ENCODE results near the gene FTL. TPM values are rescaled to one million over a fixed set of nuclear protein-coding genes. Genes with fewer than 3 reads are reported as not detected.

FTL gene
- total RNA-seq, 2 experiments from 2014 or later, result 1,380 to 1,403 TPM

DNA sequence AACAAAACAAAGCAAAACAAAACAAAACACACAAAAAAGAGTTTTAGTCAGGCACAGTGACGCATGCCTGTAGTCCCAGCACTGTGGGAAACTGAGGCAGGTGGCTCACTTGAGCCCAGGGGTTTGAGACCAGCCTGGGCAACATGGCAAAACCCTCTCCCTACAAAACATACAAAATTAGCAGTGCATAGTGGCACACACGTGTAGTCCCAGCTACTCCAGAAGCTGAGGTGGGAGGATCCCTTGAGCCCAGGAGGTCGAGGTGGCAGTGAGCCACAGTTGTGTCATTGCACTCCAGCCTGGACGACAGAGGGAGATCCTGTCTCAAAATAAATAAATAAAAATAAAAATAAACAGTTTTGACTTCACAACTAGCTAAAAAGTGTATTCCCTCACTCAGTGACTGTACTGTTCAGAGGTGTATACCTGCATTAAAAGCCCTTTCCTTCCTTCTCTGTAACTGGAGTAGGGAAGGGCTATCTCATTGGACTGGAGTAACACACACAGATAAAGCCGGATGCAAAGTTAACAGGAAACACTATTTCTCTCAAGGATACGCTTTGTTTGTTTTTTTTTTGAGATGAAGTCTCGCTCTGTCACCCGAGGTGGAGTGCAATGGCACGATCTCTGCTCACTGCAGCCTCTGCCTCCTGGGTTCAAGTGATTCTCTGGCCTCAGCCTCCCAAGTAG is 14.1 kb upstream of the FTL start:
- CTCF ChIA-PET, result interaction anchor here (0.8 to 1.1 kb wide), 3 partner anchors 19 to 156 kb away, joined by 3 to 5 read pairs (median 3); partner anchors contain the start of gene RUVBL2
- H3K27me3 Mint-ChIP-seq, result no peaks in the 10 kb centered on the region
- H3K9me3 Mint-ChIP-seq (ENCODE audit: low read depth), result peaks cover 3% of the 10 kb centered on the region
- no peak for DNase-seq
- no peak for ATAC-seq
- H3K36me3 Mint-ChIP-seq, result peaks cover 10% of the 10 kb centered on the region
- peaks cover 15% of the 10 kb centered on the region for H3K4me1 Mint-ChIP-seq
- no peak overlapping the region for H3K27ac Mint-ChIP-seq
- H3K4me3 Mint-ChIP-seq, result no peak overlapping the region

- DNase-seq (no peak), ATAC-seq (no peak)
- Mint-ChIP-seq H3K4me1 (peaks cover 33% of the 10 kb centered on the region), H3K27me3 (no peaks in the 10 kb centered on the region), H3K9me3 (ENCODE audit: low read depth) (peaks cover 3% of the 10 kb centered on the region), H3K27ac (no peak overlapping the region), H3K4me3 (no peak overlapping the region), H3K36me3 (peaks cover 29% of the 10 kb centered on the region)
- CTCF ChIA-PET, result interaction anchor here (0.8 to 2.3 kb wide), 5 partner anchors 17 to 158 kb away, joined by 3 to 12 read pairs (median 4); partner anchors contain the start of genes NUCB1 and PPP1R15A
Measured at GRCh38 chr19:48953141-48953540, 12.0 kb upstream of the FTL start.

- Mint-ChIP-seq H3K9me3 (ENCODE audit: low read depth) (no peaks in the 10 kb centered on the region), H3K36me3 (peaks cover 34% of the 10 kb centered on the region), H3K4me1 (peaks cover 40% of the 10 kb centered on the region), H3K27me3 (no peaks in the 10 kb centered on the region), H3K4me3 (peak overlapping the region; percentile 80), H3K27ac (peak overlapping the region; percentile 84)
- ATAC-seq, result no peak
- CTCF ChIA-PET, result interaction anchor here (0.8 to 2.3 kb wide), 9 partner anchors 13 to 160 kb away, joined by 3 to 13 read pairs (median 4); partner anchors contain the start of genes GYS1, LIN7B, PPP1R15A and RUVBL2
- no peak for DNase-seq
Measured at GRCh38 chr19:48953990-48954594, 11.0 kb upstream of the FTL start.

GRCh38 chr19:48954595-48955307 is 10.4 kb upstream of the FTL start, which contains the start of gene BAX:
TSS of gene BAX (plus strand) at chr19:48954875. CDS start at chr19:48954929, 54 bp downstream.
- H3K36me3 Mint-ChIP-seq, result peaks cover 37% of the 10 kb centered on the region
- H3K27me3 Mint-ChIP-seq, result no peaks in the 10 kb centered on the region
- DNase-seq (peak; percentile 98), ATAC-seq (peak; percentile 87)
- H3K4me3 Mint-ChIP-seq, result peak within 1 kb of the TSS; percentile 80
- peaks cover 45% of the 10 kb centered on the region for H3K4me1 Mint-ChIP-seq
- CTCF ChIA-PET, result interaction anchor here (0.6 to 2.3 kb wide), 9 partner anchors 13 to 500 kb away, joined by 3 to 13 read pairs (median 4); partner anchors contain the start of genes GYS1, LIN7B and RUVBL2
- H3K9me3 Mint-ChIP-seq (ENCODE audit: low read depth), result no peaks in the 10 kb centered on the region
- peak within 1 kb of the TSS; percentile 84 for H3K27ac Mint-ChIP-seq

DNA sequence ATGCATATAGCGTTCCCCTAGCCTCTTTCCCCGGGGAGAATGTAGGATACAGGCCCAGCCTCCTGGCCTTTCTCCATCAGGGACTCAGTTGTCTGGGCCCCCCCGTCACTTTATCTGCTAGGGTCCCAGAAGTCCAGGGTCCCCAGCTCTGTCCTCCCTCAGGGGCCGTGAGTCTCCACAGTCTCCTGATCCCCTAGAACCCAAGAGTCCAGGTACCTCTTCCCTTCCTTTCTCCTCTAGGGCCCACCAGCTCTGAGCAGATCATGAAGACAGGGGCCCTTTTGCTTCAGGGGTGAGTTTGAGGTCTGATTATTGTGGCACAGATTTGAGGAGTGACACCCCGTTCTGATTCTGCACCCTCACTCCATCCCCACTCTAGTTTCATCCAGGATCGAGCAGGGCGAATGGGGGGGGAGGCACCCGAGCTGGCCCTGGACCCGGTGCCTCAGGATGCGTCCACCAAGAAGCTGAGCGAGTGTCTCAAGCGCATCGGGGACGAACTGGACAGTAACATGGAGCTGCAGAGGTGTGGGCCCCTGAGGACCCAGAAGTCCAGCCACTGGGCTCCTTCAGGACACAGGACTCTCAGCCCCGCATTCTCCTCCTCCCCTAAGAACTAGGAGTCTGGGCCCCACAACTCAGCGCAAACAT is 9.7 kb upstream of the FTL start:
- H3K27ac Mint-ChIP-seq, result peak overlapping the region; percentile 84
- H3K9me3 Mint-ChIP-seq (ENCODE audit: low read depth), result no peaks in the 10 kb centered on the region
- H3K27me3 Mint-ChIP-seq, result no peaks in the 10 kb centered on the region
- ATAC-seq (no peak), DNase-seq (no peak)
- CTCF ChIA-PET, result interaction anchor here (0.6 to 2.3 kb wide), 4 partner anchors 12 to 500 kb away, joined by 3 to 13 read pairs (median 6); partner anchors contain the start of genes GYS1 and RUVBL2
- peaks cover 37% of the 10 kb centered on the region for H3K36me3 Mint-ChIP-seq
- H3K4me3 Mint-ChIP-seq, result peak overlapping the region; percentile 80
- H3K4me1 Mint-ChIP-seq, result peaks cover 48% of the 10 kb centered on the region

- Mint-ChIP-seq H3K36me3 (peaks cover 45% of the 10 kb centered on the region), H3K27ac (no peak overlapping the region), H3K4me3 (no peak overlapping the region), H3K27me3 (no peaks in the 10 kb centered on the region), H3K4me1 (peaks cover 69% of the 10 kb centered on the region), H3K9me3 (ENCODE audit: low read depth) (no peaks in the 10 kb centered on the region)
- ATAC-seq (no peak), DNase-seq (no peak)
- CTCF ChIA-PET, result interaction anchor here (1.2 to 1.4 kb wide), 2 partner anchors 12 to 170 kb away, joined by 3 read pairs; no protein-coding TSS in a partner anchor
Measured at GRCh38 chr19:48958006-48958405, 7.1 kb upstream of the FTL start.

- Mint-ChIP-seq H3K27me3 (no peaks in the 10 kb centered on the region), H3K4me3 (no peak overlapping the region), H3K36me3 (peaks cover 43% of the 10 kb centered on the region), H3K9me3 (ENCODE audit: low read depth) (no peaks in the 10 kb centered on the region), H3K27ac (peak overlapping the region; percentile 69), H3K4me1 (peaks cover 77% of the 10 kb centered on the region)
- peak; percentile 73 for DNase-seq
- no peak for ATAC-seq
- CTCF ChIA-PET, result interaction anchor here (1.2 to 1.7 kb wide), 4 partner anchors 11 to 117 kb away, joined by 3 to 7 read pairs (median 4); partner anchors contain the start of genes GYS1 and RUVBL2
Measured at GRCh38 chr19:48959341-48960239, 5.5 kb upstream of the FTL start.

DNA sequence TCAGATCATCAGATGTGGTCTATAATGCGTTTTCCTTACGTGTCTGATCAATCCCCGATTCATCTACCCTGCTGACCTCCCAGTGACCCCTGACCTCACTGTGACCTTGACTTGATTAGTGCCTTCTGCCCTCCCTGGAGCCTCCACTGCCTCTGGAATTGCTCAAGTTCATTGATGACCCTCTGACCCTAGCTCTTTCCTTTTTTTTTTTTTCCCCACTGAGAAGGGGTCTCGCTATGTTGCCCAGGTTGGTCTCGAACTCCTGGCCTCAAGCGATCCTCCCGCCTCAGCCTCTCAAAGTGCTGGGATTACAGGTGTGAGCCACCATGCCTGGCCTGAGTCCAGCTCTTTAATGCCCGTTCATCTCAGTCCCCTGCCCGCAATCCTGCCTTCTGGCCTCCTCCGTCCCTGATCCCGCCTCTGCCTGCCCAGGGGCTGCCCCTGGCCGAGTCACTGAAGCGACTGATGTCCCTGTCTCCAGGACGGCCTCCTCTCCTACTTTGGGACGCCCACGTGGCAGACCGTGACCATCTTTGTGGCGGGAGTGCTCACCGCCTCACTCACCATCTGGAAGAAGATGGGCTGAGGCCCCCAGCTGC is 4.0 kb upstream of the FTL start:
- peak; percentile 50 for DNase-seq
- ATAC-seq, result no peak
- peaks cover 39% of the 10 kb centered on the region for H3K36me3 Mint-ChIP-seq
- H3K4me1 Mint-ChIP-seq, result peaks cover 76% of the 10 kb centered on the region
- no peak overlapping the region for H3K4me3 Mint-ChIP-seq
- no peaks in the 10 kb centered on the region for H3K27me3 Mint-ChIP-seq
- CTCF ChIA-PET, result interaction anchor here (1.3 to 1.7 kb wide), 3 partner anchors 32 to 166 kb away, joined by 4 to 5 read pairs (median 5); partner anchors contain the start of genes GYS1 and RUVBL2
- H3K9me3 Mint-ChIP-seq (ENCODE audit: low read depth), result no peaks in the 10 kb centered on the region
- H3K27ac Mint-ChIP-seq, result peak overlapping the region; percentile 79

DNA sequence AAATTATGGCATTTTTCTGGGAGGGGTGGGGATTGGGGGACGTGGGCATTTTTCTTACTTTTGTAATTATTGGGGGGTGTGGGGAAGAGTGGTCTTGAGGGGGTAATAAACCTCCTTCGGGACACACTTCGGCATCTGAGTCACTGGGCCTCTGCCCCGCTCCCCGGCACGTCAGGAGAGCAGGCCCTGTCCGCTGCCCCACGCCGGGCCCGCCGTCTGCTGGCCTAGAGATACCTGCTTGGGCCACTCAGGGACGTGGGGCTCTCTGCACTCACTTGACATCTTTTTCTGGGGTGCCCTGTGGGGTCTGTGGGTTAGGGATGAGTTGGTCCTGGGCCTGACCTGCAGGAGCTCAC is 3.5 kb upstream of the FTL start:
- CTCF ChIA-PET, result interaction anchor here (1.2 to 1.5 kb wide), 3 partner anchors 9 to 166 kb away, joined by 5 to 11 read pairs (median 5); partner anchors contain the start of genes GYS1 and RUVBL2
- no peak for ATAC-seq
- H3K36me3 Mint-ChIP-seq, result peaks cover 41% of the 10 kb centered on the region

GRCh38 chr19:48962029-48962848 is 2.9 kb upstream of the FTL start:
- H3K4me3 Mint-ChIP-seq, result peak overlapping the region; percentile 99
- H3K9me3 Mint-ChIP-seq (ENCODE audit: low read depth), result no peaks in the 10 kb centered on the region
- CTCF ChIA-PET, result interaction anchor here (1.0 to 1.5 kb wide), 4 partner anchors 8 to 167 kb away, joined by 3 to 11 read pairs (median 5); partner anchors contain the start of genes GYS1 and RUVBL2
- H3K36me3 Mint-ChIP-seq, result peaks cover 42% of the 10 kb centered on the region
- DNase-seq (peak; percentile 85), ATAC-seq (peak; percentile 35)
- H3K4me1 Mint-ChIP-seq, result peaks cover 78% of the 10 kb centered on the region
- H3K27ac Mint-ChIP-seq, result peak overlapping the region; percentile 97
- H3K27me3 Mint-ChIP-seq, result no peaks in the 10 kb centered on the region

More for the DNA sequence above, 3.5 kb upstream of the FTL start:
- no peak for DNase-seq
- Mint-ChIP-seq H3K4me3 (peak overlapping the region; percentile 99), H3K9me3 (ENCODE audit: low read depth) (no peaks in the 10 kb centered on the region), H3K4me1 (peaks cover 78% of the 10 kb centered on the region), H3K27ac (peak overlapping the region; percentile 97), H3K27me3 (no peaks in the 10 kb centered on the region)

- DNase-seq (no peak), ATAC-seq (no peak)
- no peaks in the 10 kb centered on the region for H3K9me3 Mint-ChIP-seq (ENCODE audit: low read depth)
- CTCF ChIA-PET, result interaction anchor here (1.0 to 1.5 kb wide), 4 partner anchors 8 to 168 kb away, joined by 3 to 11 read pairs (median 5); partner anchors contain the start of genes GYS1 and RUVBL2
- H3K27me3 Mint-ChIP-seq, result no peaks in the 10 kb centered on the region
- peaks cover 76% of the 10 kb centered on the region for H3K4me1 Mint-ChIP-seq
- H3K4me3 Mint-ChIP-seq, result peak overlapping the region; percentile 99
- peaks cover 39% of the 10 kb centered on the region for H3K36me3 Mint-ChIP-seq
- H3K27ac Mint-ChIP-seq, result peak overlapping the region; percentile 97
Measured at GRCh38 chr19:48962849-48963165, 2.3 kb upstream of the FTL start.
